Uterus (tissue), 2 donors: ENCODE results near the gene SNX30.

Experiments used
- CTCF ChIP-seq, 4 experiments: fragments of 200-600 bp in 2 of 4; fragments of 450-650 bp in 2 of 4; sonication (generic) in 2 of 4; IDR thresholded peaks; one replicate each; pipeline ENCODE4 v1.5.1; 2016 to 2019; ENCODE audit warnings: antibody characterized with exemption in 4 of 4, mild to moderate bottlenecking in 2 of 4, moderate library complexity in 1 of 4
- POLR2A ChIP-seq, 2 donors: fragments of 450-650 bp; IDR thresholded peaks; one replicate each; pipeline ENCODE4 v1.6.1; 2016; ENCODE audit warnings: antibody characterized with exemption in 2 of 2, mild to moderate bottlenecking in 1 of 2, moderate library complexity in 1 of 2

- TF ChIP-seq CTCF (IDR thresholded peaks at IDR 0.05): no peak
- TF ChIP-seq POLR2A (IDR thresholded peaks at IDR 0.05): no peak
Measured at GRCh38 chr9:112796485-112796884, 45.9 kb downstream of the SNX30 start.
